Measurements from ENCODE around the gene PHF14.
"Not testable (repeated sequence)": the region's sequence is repeated elsewhere in the genome, so short reads cannot be mapped to it uniquely, and the experiment has no call there.

The PHF14 gene

DNA sequence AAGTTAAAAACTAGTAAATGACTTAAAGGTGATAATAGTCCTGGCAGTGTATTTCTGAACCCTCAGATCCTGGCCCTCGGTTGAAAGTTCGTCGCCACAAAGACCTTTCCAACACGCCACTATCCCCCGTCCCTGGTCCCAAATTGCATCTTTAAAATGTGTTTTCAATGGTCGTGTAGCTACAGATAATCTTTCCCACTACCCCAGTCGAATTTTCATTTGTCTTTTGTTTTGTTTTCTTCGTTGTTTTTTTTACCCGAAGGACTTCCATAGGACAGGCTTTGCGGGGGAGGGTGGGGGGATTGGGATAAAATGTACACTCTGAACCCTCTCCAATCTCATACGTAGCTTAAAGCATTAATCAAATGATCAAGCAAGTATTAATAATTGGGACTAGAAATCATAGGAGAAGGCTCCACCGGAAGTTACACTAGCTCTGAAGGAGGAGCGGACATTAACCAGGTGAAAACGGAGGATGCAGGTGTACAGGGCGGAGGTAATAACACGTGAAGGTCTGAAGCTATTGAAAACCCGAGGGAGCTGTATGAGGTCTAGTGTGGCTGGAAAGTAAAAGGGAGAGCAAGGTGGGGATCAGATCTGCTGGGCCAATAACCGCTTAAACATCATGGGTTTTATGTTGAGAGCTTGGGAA is 32.8 kb upstream of the PHF14 start:
- peak overlapping the region; percentile 4 to 59 for H3K18ac ChIP-seq (ENCODE audit: low read depth in 1 of 2, low read length in 2 of 2)
- H3K14ac ChIP-seq (ENCODE audit: low read length in 2 of 2): no peak overlapping the region
- no peak overlapping the region for H2BK5ac ChIP-seq (ENCODE audit: low read depth, low read length, poor library complexity, severe bottlenecking)
- peak overlapping the region; percentile 21 to 95 for H2BK12ac ChIP-seq (ENCODE audit: low read length in 2 of 2)
- 41% methylated on average over 12 of the region's 18 CpGs for WGBS
- H3K27ac ChIP-seq (ENCODE audit: low read length, poor library complexity, severe bottlenecking): peak overlapping the region; percentile 82
- H4K91ac ChIP-seq (ENCODE audit: low read length): no peak overlapping the region
- peaks cover 9% of the 10 kb centered on the region for H3K79me1 ChIP-seq (replicated peaks; ENCODE audit: low read length, poor library complexity, severe bottlenecking)
- peak overlapping the region; percentile 95 for H3K9ac ChIP-seq (ENCODE audit: low read length)
- no peak overlapping the region for H3K4ac ChIP-seq (ENCODE audit: low read depth in 1 of 2, low read length in 2 of 2)
- H3K36me3 ChIP-seq (ENCODE audit: control insufficient read depth in 1 of 2, insufficient read depth in 2 of 2, low read depth in 1 of 2, low read length in 2 of 2): peaks cover 7 to 18% of the 10 kb centered on the region in 2 experiments
- H2BK15ac ChIP-seq (ENCODE audit: low read depth, poor library complexity, severe bottlenecking): no peak overlapping the region
- peak overlapping the region; percentile 79 for H2BK120ac ChIP-seq (ENCODE audit: low read depth, low read length)
- H3K4me1 ChIP-seq (ENCODE audit: control insufficient read depth, insufficient read depth, low read depth, low read length): peaks cover 2% of the 10 kb centered on the region
- H3K23ac ChIP-seq (ENCODE audit: low read length in 2 of 2): no peak overlapping the region
- no peak overlapping the region for H2AFZ ChIP-seq (ENCODE audit: low read depth, low read length)
- no peaks in the 10 kb centered on the region for H3K27me3 ChIP-seq (ENCODE audit: control insufficient read depth in 1 of 2, insufficient read depth in 1 of 2, low read length in 2 of 2)
- peak overlapping the region; percentile 22 for H2AK5ac ChIP-seq (ENCODE audit: low read length, severe bottlenecking)
- H4K8ac ChIP-seq (ENCODE audit: low read length): no peak overlapping the region
- H3K4me3 ChIP-seq (ENCODE audit: insufficient read depth in 1 of 2, low read depth in 1 of 2, low read length in 2 of 2): peak overlapping the region; percentile 47 to 98
- no peaks in the 10 kb centered on the region for H3K9me3 ChIP-seq (ENCODE audit: control insufficient read depth, low read length)
- DNase-seq: peak; percentile 7
- peak overlapping the region; percentile 45 for H3K4me2 ChIP-seq (ENCODE audit: low read length, poor library complexity, severe bottlenecking)

DNA sequence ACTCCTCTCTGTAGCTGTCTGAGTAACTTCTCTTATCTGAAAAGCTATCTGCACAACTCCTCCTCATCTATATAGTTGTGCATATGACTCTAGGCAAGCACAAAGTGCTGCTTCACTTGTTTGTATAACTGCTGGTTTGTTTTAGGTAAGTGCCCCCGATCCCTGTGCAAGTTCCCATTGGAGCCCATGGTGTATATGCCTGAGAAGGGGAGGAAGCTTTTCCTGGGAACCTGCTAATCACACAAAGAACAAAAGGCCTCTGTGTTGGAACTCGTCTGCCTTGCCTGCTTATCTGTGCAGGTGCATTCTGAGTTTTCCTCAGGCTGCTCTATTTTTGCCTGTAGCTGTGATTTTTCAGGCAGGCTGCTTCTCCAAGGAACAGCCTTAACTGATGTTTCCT is 23.2 kb upstream of the PHF14 start:
- Histone ChIP-seq H3K23ac (ENCODE audit: low read length in 2 of 2) (no peak overlapping the region), H3K9ac (ENCODE audit: low read length) (no peak overlapping the region), H3K9me3 (ENCODE audit: control insufficient read depth, low read length) (no peaks in the 10 kb centered on the region), H3K18ac (ENCODE audit: low read depth in 1 of 2, low read length in 2 of 2) (no peak overlapping the region), H4K91ac (ENCODE audit: low read length) (no peak overlapping the region), H4K8ac (ENCODE audit: low read length) (no peak overlapping the region), H3K4me3 (ENCODE audit: insufficient read depth in 1 of 2, low read depth in 1 of 2, low read length in 2 of 2) (no peak overlapping the region), H3K27me3 (ENCODE audit: control insufficient read depth in 1 of 2, insufficient read depth in 1 of 2, low read length in 2 of 2) (no peaks in the 10 kb centered on the region), H3K4ac (ENCODE audit: low read depth in 1 of 2, low read length in 2 of 2) (no peak overlapping the region), H3K36me3 (ENCODE audit: control insufficient read depth in 1 of 2, insufficient read depth in 2 of 2, low read depth in 1 of 2, low read length in 2 of 2) (no peaks in the 10 kb centered on the region), H2BK5ac (ENCODE audit: low read depth, low read length, poor library complexity, severe bottlenecking) (no peak overlapping the region), H2BK12ac (ENCODE audit: low read length in 2 of 2) (no peak overlapping the region), H2AFZ (ENCODE audit: low read depth, low read length) (no peak overlapping the region), H2AK5ac (ENCODE audit: low read length, severe bottlenecking) (no peak overlapping the region), H3K27ac (ENCODE audit: low read length, poor library complexity, severe bottlenecking) (no peak overlapping the region), H3K14ac (ENCODE audit: low read length in 2 of 2) (no peak overlapping the region), H2BK15ac (ENCODE audit: low read depth, poor library complexity, severe bottlenecking) (no peak overlapping the region), H3K79me1 (replicated peaks; ENCODE audit: low read length, poor library complexity, severe bottlenecking) (no peaks in the 10 kb centered on the region), H3K4me2 (ENCODE audit: low read length, poor library complexity, severe bottlenecking) (no peak overlapping the region), H2BK120ac (ENCODE audit: low read depth, low read length) (no peak overlapping the region), H3K4me1 (ENCODE audit: control insufficient read depth, insufficient read depth, low read depth, low read length) (no peaks in the 10 kb centered on the region)
- DNase-seq: no peak
- WGBS: 76% methylated on average over 2 of the region's 2 CpGs

DNA sequence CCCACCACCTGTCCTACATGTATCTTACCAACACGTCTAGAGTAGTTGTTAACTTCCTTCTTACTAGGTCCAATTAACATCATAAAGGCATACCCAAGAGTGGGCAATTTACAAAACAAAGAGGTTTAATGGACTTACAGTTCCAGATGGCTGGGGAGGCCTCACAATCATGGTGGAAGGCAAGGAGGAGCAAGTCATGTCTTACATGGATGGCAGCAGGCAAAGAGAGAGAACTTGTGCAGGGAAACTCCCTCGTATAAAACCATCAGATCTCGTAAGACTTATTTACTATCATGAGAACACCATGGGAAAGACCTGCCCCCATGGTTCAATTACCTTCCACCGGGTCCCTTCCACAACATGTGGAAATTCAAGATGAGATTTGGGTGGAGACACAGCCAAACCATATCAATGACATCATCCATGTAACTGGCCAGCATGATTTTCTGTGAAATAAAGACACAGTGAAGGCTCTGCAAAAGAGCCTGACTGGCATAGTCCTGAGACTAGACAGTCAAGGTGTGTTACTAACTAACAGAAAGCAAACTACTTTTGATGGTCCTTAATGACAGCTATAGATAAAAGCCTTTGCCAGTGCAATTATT is 22.6 kb upstream of the PHF14 start:
- H2BK12ac ChIP-seq (ENCODE audit: low read length in 2 of 2); H3K27me3 ChIP-seq (ENCODE audit: control insufficient read depth in 1 of 2, insufficient read depth in 1 of 2, low read length in 2 of 2); H3K4me2 ChIP-seq (ENCODE audit: low read length, poor library complexity, severe bottlenecking); H2AK5ac ChIP-seq (ENCODE audit: low read length, severe bottlenecking); H3K4me1 ChIP-seq (ENCODE audit: control insufficient read depth, insufficient read depth, low read depth, low read length); H3K9ac ChIP-seq (ENCODE audit: low read length); H2BK5ac ChIP-seq (ENCODE audit: low read depth, low read length, poor library complexity, severe bottlenecking); H3K79me1 ChIP-seq (replicated peaks; ENCODE audit: low read length, poor library complexity, severe bottlenecking); DNase-seq; H3K9me3 ChIP-seq (ENCODE audit: control insufficient read depth, low read length); H3K36me3 ChIP-seq (ENCODE audit: control insufficient read depth in 1 of 2, insufficient read depth in 2 of 2, low read depth in 1 of 2, low read length in 2 of 2); H3K14ac ChIP-seq (ENCODE audit: low read length in 2 of 2); H4K8ac ChIP-seq (ENCODE audit: low read length); H3K23ac ChIP-seq (ENCODE audit: low read length in 2 of 2); H3K27ac ChIP-seq (ENCODE audit: low read length, poor library complexity, severe bottlenecking); H2BK15ac ChIP-seq (ENCODE audit: low read depth, poor library complexity, severe bottlenecking); H3K4me3 ChIP-seq (ENCODE audit: insufficient read depth in 1 of 2, low read depth in 1 of 2, low read length in 2 of 2); H3K18ac ChIP-seq (ENCODE audit: low read depth in 1 of 2, low read length in 2 of 2); H2AFZ ChIP-seq (ENCODE audit: low read depth, low read length); H2BK120ac ChIP-seq (ENCODE audit: low read depth, low read length); H3K4ac ChIP-seq (ENCODE audit: low read depth in 1 of 2, low read length in 2 of 2); H4K91ac ChIP-seq (ENCODE audit: low read length): not testable (repeated sequence)
- WGBS: 85% methylated on average over 4 of the region's 4 CpGs

DNA sequence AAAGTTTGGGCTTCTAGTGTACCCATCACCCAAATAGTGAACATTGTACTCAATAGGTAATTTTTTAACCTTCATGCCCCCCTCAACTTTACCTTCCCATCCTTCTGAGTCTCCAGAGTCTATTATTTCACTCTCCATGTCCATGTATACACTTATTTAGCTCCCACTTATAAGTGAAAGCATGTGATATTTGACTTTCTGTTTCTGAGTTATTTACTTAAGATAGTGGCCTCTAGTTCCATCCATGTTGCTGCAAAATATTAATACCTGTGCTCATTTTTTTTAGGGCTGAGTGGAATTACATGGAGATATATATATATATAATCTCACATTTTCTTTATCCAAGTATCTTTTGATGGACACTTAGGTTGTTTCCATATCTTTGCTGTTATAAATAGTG is 21.1 kb upstream of the PHF14 start:
- H3K4me1 ChIP-seq (ENCODE audit: control insufficient read depth, insufficient read depth, low read depth, low read length): no peaks in the 10 kb centered on the region

More for the DNA sequence above, 21.1 kb upstream of the PHF14 start:
- H2BK120ac ChIP-seq (ENCODE audit: low read depth, low read length): no peak overlapping the region
- H2BK15ac ChIP-seq (ENCODE audit: low read depth, poor library complexity, severe bottlenecking): no peak overlapping the region
- H2BK5ac ChIP-seq (ENCODE audit: low read depth, low read length, poor library complexity, severe bottlenecking): no peak overlapping the region
- H3K23ac ChIP-seq (ENCODE audit: low read length in 2 of 2): no peak overlapping the region
- no peak overlapping the region for H2BK12ac ChIP-seq (ENCODE audit: low read length in 2 of 2)
- H3K36me3 ChIP-seq (ENCODE audit: control insufficient read depth in 1 of 2, insufficient read depth in 2 of 2, low read depth in 1 of 2, low read length in 2 of 2): no peaks in the 10 kb centered on the region
- H4K91ac ChIP-seq (ENCODE audit: low read length): no peak overlapping the region
- no peak overlapping the region for H3K4me2 ChIP-seq (ENCODE audit: low read length, poor library complexity, severe bottlenecking)
- H4K8ac ChIP-seq (ENCODE audit: low read length): no peak overlapping the region
- H3K9ac ChIP-seq (ENCODE audit: low read length): no peak overlapping the region
- no peak overlapping the region for H3K18ac ChIP-seq (ENCODE audit: low read depth in 1 of 2, low read length in 2 of 2)
- no peaks in the 10 kb centered on the region for H3K79me1 ChIP-seq (replicated peaks; ENCODE audit: low read length, poor library complexity, severe bottlenecking)
- no peak overlapping the region for H2AK5ac ChIP-seq (ENCODE audit: low read length, severe bottlenecking)
- DNase-seq: no peak
- no peak overlapping the region for H3K14ac ChIP-seq (ENCODE audit: low read length in 2 of 2)
- H3K9me3 ChIP-seq (ENCODE audit: control insufficient read depth, low read length): no peaks in the 10 kb centered on the region
- no peak overlapping the region for H2AFZ ChIP-seq (ENCODE audit: low read depth, low read length)
- no peaks in the 10 kb centered on the region for H3K27me3 ChIP-seq (ENCODE audit: control insufficient read depth in 1 of 2, insufficient read depth in 1 of 2, low read length in 2 of 2)
- H3K4ac ChIP-seq (ENCODE audit: low read depth in 1 of 2, low read length in 2 of 2): no peak overlapping the region
- no peak overlapping the region for H3K27ac ChIP-seq (ENCODE audit: low read length, poor library complexity, severe bottlenecking)
- no peak overlapping the region for H3K4me3 ChIP-seq (ENCODE audit: insufficient read depth in 1 of 2, low read depth in 1 of 2, low read length in 2 of 2)
